Measurements from ENCODE around the gene ACTN1.

The ACTN1 gene

DNA sequence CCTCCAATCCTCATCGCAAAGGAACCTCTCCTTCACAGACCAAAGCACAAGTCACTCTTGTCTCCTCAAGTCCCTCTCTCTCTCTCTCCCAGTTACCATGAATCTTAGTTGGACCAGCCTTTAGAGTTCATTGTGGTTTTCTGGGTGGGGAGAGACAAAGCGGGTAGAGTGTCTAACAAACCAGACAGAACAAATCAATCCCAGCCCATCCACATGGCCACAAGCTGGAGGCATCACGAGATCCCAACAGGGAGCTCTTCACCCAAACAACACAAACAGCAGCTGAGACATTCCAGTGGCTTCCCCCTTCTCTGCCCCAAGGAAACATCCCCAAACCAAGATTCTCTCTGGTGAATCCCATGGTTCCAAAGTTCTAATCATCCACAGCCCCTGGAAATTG, 22.4 kb downstream of the ACTN1 start:
- TF ChIP-seq, protein P1, sequence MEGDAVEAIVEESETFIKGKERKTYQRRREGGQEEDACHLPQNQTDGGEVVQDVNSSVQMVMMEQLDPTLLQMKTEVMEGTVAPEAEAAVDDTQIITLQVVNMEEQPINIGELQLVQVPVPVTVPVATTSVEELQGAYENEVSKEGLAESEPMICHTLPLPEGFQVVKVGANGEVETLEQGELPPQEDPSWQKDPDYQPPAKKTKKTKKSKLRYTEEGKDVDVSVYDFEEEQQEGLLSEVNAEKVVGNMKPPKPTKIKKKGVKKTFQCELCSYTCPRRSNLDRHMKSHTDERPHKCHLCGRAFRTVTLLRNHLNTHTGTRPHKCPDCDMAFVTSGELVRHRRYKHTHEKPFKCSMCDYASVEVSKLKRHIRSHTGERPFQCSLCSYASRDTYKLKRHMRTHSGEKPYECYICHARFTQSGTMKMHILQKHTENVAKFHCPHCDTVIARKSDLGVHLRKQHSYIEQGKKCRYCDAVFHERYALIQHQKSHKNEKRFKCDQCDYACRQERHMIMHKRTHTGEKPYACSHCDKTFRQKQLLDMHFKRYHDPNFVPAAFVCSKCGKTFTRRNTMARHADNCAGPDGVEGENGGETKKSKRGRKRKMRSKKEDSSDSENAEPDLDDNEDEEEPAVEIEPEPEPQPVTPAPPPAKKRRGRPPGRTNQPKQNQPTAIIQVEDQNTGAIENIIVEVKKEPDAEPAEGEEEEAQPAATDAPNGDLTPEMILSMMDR (IDR thresholded peaks at IDR 0.05; ENCODE audit: control extremely low read depth, extremely low read depth, low read depth, missing control alignments): no peak
- POLR2A ChIA-PET: no interaction called here

DNA sequence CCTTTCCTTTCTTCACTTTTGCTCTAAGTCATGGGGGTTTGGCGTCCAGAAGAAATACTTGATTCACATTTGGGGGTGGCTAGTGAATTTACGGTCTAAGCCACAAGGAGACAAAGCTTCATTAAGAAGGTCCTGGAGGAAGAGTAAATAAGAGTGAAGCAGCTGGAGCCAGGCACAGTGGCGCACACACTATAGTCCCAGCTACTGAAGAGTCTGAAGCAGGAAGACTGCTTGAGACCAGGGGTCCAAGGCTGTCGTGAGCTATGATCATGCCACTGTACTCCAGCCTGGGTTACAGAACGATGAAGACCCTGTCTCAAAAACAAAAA, 23.3 kb downstream of the ACTN1 start:
- no peak for DNase-seq (ENCODE audit: extremely low spot score)
- CTCF ChIA-PET: interaction anchor here (1.4 kb wide), 1 partner anchor 44 kb away, joined by 3 read pairs; no protein-coding TSS in a partner anchor
- POLR2A ChIA-PET: no interaction called here
- TF ChIP-seq, protein P1 (IDR thresholded peaks at IDR 0.05; ENCODE audit: control extremely low read depth, extremely low read depth, low read depth, missing control alignments): no peak

More for the DNA sequence above, 22.4 kb downstream of the ACTN1 start:
- CTCF ChIA-PET: interaction anchor here (1.1 to 1.4 kb wide), 4 partner anchors 14 to 43 kb away, joined by 3 read pairs; no protein-coding TSS in a partner anchor
- DNase-seq (ENCODE audit: extremely low spot score): no peak

DNA sequence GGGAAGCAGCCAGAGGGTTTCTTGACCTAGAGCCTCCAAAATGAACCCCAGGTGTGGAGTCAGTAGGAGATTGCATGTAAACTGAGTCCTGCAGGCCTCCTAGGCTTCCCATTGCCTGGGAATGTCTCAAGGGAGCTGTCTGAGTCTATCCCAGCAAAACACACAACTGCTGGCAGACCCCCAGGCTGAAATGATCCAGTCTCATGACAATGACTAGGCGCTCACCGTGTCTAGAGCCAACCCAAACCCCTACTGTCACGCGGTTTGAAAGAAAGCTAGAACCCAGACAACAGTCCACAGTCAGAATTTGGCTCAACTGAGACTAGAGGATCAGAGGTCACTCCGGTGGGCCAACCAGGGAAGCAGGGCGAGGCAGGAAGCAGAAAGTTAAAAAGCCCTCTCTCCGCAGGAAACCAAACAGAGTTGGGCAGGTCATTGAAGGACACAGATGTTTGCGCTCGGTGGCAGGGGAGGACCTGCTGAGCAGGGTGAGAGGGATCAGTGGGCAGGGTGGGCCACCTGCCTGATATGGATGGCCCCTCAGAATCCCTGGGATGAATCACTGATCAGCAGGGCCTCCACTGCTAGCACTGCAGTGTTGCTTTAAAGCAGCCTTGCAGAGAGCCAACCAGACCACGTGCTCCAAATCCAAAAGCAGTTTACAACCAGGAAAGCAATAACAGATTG, 23.8 kb downstream of the ACTN1 start:
- TF ChIP-seq, protein P1 (IDR thresholded peaks at IDR 0.05; ENCODE audit: control extremely low read depth, extremely low read depth, low read depth, missing control alignments): no peak
- no peak for DNase-seq (ENCODE audit: extremely low spot score)
- ChIA-PET POLR2A (no interaction called here), CTCF (interaction anchor here (1.4 kb wide), 1 partner anchor 45 kb away, joined by 3 read pairs; no protein-coding TSS in a partner anchor)

DNA sequence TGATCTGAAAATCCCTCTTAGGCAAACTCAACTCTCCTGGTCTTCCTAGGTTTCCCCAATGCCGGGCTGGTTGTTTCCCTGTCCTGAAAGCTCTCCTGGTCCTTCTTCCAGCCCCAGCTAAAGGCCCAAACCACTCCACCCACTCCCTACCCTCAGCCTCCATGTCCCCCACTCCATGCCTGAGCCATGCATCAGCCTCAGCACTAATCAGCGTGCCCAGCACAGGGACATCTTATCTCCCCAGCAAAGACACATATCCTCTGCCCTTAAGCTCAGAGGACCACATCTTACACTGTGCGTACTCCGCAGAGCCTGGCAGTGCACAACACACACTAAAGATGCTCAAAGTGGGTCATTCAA, 25.9 kb downstream of the ACTN1 start:
- ChIA-PET CTCF (no interaction called here), POLR2A (no interaction called here)
- DNase-seq (ENCODE audit: extremely low spot score): no peak
- TF ChIP-seq, protein P1 (IDR thresholded peaks at IDR 0.05; ENCODE audit: control extremely low read depth, extremely low read depth, low read depth, missing control alignments): no peak

DNA sequence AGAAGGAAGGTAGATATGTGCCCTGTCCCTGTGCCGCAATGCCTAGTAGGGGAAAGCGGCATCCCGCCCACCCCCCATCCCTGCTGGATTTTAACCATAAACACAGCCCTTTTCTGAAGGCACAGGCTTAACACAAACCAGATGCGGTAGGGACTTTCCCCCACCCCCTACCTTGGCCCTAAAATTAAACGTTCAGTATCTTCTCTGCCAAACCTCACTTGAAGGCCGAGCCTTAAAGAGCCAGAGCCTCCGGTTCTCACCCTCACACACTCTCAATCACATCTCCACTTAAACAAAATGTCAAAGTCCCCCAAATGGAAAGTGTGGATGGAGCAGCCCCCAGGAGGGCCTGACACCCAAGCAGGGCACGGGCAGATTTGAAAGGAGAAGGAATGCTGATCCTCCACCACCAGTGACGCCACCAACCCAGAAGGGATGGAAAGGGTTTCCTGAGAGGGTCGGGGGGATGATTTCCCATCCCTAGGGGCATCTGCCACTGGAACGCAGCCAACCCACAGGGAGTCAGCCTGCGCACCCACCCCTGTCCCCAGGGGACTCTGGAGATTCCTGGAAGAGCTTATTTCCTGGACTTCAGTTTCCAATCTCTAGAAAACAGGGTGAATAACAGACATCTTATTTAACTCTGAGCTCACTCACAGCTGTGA, 26.4 kb downstream of the ACTN1 start:
- DNase-seq (ENCODE audit: extremely low spot score): no peak
- TF ChIP-seq, protein P1 (IDR thresholded peaks at IDR 0.05; ENCODE audit: control extremely low read depth, extremely low read depth, low read depth, missing control alignments): no peak
- POLR2A ChIA-PET: no interaction called here
- CTCF ChIA-PET: interaction anchor here (0.9 kb wide), 1 partner anchor 627 kb away, joined by 3 read pairs; no protein-coding TSS in a partner anchor

DNA sequence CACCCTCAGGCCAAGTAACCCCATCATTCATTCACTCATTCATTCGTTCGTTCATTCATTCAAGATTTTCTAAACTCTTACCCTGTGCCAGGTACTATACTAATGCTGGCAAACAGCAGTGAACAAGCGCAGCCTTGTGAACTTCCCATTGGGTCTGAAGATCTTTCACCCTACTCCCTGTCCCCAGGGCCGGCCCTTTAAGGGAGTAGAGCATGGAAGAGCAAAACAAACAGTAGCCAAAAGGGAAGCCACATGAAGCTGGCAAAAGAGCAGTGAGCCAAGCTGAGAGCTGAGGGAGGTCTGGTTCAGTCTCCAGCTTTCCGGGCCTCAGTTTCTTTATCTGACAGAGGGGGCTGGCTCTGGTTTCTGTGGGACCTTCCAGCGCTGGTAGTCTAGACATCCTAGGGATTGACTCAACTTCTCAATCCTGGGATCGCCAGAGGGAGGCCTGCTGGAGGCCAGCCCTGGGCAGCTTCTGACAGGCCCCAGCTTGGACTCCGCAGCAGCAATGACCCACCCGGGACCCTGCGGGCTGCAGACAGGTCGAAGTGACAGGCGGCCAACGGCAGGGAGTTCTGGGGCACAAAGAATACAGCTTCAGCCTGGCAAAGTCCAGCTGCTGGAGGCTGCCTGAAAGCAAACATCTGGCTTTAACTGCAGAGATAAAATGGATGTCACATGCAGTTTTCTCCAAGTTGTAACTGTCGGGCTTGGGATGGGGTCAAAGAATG, 27.1 kb downstream of the ACTN1 start:
- ChIA-PET POLR2A (no interaction called here), CTCF (interaction anchor here (0.9 kb wide), 1 partner anchor 628 kb away, joined by 3 read pairs; no protein-coding TSS in a partner anchor)
- TF ChIP-seq, protein P1 (IDR thresholded peaks at IDR 0.05; ENCODE audit: control extremely low read depth, extremely low read depth, low read depth, missing control alignments): no peak

More for the DNA sequence above, 27.1 kb downstream of the ACTN1 start:
- DNase-seq (ENCODE audit: extremely low spot score): no peak
